Stimulated activated CD4-positive, alpha-beta T cell treated with anti-CD3 and anti-CD28 coated beads, Interleukin-12 subunit alpha, Interleukin-12 subunit beta, amount 100 ng/mL, for 24 hours (primary cell): ENCODE results near the gene COX4I2.

Experiments used
- DNase-seq, 2 experiments: peaks; one replicate each; pipeline ENCODE4 v3.0.0-alpha.2; 2020; ENCODE audit warnings: low read depth in 2 of 2

COX4I2 gene

DNA sequence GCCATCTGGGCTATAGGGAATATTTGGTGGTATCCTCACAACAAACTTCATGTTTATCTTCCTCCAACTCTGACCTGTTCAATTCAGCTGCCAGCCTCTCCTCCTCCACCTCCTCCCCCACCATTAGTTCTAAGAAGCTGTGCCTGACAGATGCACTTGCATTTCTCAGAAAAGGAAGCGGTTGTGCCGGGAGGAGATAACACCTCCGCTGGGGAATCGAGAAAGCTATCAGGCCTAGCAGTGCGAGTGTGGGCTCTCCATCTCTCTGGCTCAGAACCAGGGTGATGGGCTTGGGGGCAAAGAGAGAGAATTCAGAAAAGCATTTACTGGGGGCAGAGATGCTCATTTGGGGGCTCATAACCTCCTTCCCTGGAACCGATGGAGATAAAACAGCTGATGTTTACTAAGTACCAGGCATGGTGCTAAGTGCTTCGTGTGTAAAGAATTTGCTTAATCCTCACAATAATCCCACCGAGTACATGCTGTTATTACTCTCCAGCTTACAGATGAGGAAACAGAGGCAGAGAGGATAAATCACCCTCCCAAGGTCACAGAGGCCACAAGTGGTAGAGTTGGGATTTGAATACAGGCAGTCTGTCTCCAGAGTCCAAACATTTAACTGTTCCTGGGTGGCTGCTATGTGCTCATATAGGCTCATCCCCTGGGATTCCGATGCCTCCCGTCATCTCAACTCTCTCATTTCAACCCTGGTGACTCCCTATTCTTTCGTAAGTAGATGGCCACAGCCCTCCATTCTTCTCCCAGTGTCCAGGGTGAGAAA lies 38.3 kb downstream of the COX4I2 start:
- peak; percentile 33 to 51 for DNase-seq

DNA sequence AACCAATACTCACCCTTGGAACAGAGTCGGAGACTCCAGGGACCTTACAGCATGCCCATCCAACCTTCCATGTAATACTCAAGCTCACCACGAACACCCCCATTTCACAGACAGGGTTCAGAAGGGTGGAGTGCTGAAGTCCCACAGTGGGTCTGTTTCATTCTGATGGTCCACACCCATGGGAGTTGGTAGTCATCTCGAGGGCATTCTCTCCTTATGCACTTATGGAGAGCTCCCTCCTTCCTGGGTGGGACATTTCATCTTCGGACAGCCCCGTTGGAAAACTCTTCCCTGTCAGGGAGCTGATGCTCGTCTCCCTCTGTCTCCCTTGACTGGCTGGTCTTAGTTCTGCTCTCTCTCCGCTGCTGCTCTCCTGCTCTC lies 38.9 kb downstream of the COX4I2 start:
- DNase-seq = no peak

DNA sequence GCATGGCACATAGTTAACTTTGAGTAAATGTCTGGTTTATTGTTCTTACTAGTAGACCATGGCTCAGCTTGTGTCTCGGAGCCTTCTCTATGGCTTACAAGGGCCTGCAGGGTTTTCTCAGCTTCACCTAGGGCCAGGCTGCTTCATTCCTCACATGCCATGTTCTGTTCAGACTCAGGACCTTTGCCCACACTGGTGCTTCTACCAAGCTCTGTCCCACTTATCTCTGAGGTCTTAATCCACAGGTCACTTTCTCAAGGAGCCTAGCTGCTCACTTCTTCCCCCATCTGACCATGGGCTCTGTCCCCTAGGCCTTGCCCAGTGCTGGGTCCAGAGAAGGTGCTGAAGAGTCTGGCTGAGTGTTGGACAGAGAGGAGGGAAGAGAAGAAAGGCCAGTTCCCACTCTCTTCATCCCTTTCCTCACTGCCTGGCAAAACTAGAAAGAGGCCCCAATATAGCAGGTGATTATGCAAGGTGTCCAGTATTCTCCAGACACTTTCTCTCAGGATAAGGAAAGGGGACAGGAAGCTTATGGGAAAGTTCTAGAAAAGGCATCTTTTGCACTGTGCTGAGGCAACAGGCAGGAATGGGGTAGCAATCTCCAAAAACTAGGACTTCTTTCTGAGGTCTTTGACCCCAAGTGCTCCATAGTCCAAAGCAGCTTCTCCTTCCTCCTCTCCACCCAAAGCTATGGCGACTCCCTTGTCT lies 40.0 kb downstream of the COX4I2 start:
- DNase-seq = no peak

DNA sequence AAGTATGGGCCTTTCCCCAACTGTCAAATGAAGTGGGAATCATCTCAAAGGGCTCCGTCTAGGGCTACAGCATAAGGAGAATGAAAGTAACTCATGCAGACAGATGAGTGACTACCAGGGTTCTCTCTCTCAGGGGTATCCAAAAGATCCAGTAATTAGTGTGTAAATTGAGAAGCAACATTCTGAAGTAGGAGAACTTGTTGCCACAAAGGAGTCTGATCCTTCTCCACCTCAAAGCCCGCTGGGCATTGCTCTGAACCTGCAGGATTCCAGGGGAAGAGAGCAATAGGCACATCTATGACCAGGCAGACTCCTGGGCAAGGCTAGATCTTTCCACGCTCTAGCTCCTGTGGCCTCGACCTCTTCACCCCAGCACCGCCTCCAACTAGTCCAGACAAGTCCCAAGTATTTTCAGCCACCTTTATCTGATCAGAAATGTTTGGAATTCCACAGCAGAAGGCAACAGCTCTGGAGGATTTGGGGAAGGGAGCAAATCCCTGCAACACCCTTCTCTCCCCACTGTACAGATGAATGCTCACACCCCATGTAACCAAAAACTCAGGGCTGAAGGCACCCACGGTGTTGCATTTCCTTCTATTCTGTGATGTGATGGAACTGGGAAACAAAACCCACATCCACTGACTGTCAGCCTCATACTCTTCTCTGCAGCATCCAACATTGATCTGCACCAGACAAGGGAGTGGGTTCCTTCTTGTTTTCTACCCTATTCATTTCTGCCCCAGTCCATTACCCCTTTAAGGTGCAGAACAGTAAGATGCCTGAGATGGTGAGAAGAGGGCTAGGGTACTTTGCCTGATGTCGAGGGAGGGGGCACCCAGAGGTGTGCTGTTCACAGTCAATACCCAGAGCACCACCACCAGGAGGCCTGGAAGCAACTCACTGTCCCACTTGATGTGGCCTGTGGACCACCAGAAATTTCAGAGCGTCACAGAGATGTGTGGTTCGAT lies 41.0 kb downstream of the COX4I2 start:
- DNase-seq = no peak

GRCh38 chr20:31679357-31680285 lies 41.9 kb downstream of the COX4I2 start:
- DNase-seq = no peak

DNA sequence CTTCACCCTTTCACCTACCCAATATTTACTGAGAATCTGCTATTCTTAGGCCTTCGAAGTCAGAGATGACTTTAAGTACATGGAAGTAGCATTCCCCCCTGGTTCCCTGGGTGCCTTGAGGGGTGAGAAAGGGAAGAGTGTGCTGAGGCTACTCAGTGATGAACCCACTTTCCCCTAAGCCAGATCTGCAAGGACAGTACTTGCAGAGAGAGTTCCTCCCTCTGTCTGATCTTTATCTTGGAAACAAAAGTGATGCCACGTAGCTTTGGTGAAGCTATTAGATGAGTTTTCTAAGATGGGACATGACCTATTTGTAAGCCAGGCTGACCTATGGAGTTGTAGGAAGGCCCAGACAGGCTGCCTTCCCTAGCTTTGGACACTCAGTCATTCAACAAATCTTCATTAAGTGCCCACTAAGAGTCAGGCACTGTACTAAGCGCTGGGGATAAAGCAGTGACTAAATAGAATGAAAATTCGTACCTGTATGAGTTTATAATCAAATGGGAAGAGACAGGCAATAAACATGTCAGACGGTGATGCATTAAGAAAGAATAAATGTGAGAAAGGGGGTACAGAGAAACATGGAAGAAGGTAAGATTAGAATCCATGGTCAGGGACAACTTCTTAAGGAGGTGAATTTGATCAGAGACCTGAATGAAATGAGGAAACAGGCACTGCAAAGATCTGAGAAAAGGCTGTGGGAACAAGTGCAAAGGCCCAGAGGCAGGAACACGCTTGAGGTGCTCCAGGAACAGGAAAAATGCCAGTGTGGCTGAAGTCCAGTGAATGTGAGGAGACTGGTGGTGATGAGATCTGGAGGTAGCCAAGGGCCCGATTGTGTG lies 42.8 kb downstream of the COX4I2 start:
- DNase-seq = no peak

- no peak for DNase-seq
Observed at GRCh38 chr20:31681128-31681727, 43.5 kb downstream of the COX4I2 start.

DNA sequence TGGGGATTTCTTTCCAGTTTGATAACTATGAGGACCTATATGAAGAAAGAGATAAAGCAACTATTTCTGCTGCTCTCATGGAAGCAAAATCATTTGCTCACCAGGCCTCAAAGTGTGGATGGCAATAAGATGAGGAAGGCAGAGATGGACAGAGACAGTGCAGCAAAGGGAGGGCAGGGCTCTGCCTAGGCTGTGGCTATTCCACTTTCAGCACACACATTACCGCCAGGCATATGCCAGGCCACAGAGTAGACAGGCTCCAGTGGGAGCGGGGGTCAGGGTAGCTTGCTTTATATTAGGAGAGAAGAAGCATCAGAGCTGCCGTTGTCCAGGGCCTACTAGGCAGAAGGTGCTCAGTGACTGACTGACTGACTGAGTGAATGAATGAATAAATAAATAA lies 44.1 kb downstream of the COX4I2 start:
- no peak for DNase-seq

GRCh38 chr20:31682352-31682751 lies 44.6 kb downstream of the COX4I2 start:
- no peak for DNase-seq

DNA sequence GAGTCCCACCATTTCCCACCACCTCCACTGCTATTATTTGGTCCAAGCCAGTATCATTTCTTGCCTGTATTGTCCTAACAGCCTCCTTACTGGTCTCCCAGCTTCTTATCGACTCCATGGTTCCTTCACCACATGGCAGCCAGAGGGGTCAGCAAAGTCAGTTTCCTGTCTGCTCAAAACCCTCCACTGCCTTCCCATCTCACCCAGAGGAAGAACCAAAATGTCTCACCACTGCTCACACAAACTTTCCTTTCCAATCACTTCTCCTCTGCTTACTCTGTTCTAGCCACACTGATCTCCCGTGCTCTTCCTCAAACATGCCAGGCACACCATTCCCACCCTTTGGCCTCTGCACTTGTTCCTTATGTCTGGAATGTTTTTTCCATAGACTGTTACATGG lies 45.2 kb downstream of the COX4I2 start:
- no peak for DNase-seq

DNA sequence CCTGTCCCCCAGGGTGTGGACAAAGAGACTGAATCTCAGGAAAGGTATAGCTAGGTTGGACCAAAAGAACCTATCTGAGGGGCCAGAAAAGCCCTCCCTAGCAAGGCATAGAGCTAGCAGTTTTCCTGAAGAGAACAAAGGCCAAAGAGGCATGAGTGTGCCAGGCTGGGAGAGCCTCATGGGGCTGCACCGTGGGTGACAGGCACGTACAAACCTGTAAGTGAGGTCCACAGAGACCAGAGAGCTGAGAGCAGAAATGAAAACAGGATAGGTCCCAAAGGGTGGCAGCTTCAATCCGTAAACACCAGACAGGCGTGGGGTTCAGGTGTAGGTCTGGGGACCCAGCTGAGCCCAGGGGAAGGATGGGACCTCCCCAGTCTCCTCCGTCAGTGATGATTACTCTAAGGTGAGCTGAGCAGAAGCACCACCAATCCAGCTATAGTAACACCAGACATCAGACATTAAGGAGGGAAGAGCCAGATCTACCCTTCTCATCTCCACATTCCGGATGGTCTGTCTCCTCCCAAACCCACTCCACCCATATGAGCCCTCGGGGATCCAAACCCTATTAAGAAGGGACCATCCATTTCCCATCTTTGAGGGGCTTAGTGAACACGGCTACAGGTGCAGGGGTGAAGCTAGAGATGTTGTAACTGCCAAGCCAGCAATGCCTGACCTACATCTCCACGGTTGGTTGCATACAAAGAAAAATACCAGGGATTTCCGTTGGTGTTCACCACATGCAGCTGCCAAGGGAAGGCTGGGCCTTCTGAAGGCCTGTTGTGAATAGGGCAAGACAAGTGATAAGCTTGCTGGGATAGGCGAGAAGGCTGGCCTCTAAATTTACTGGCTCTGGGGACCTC lies 46.7 kb downstream of the COX4I2 start:
- no peak for DNase-seq

- DNase-seq = no peak
Observed at GRCh38 chr20:31685853-31686643, 48.3 kb downstream of the COX4I2 start.

DNA sequence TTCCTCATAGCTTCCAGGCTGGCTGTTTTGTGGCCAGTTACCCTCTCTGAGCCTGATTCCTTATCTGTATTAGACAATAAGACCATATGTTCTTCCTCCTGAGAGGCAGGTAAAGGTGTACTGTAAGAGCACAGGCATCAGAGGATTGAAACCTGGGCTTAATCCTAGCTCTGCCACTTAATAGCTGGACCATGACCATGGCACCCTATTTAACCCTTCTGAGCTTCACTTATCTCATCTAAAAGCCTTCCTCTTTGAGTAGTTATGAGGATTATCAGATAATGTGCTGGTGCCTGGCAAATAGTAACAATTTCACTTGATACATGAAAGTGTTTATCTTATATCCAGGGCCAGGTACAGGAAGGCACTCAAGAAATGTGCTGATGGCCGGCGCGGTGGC lies 50.1 kb downstream of the COX4I2 start:
- DNase-seq = no peak

- DNase-seq = no peak
Observed at GRCh38 chr20:31689141-31689540, 51.4 kb downstream of the COX4I2 start.

DNA sequence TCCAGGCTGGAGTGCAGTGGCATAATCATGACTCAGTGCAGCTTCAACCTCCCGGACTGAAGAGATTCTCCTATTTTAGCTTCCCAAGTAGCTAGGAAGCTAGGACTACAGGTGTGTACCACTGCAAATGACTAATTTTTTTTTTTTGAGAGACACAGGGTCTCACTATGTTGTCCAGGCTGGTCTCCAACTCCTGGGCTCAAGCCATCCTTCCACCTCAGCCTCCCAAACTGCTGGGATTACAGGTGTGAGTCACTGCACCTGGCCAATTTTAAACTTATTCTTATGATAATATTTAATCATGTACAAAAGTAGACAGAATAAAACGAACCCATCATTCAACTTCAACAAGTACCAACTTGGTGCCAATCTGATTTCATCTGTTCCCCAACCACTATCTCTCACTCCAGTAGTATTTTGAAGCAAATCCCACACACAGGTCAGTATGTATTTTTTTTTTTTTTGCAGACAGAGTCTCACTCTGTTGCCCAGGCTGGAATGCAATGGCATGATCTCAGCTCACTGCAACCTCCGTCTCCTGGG lies 52.5 kb downstream of the COX4I2 start:
- DNase-seq = no peak

- DNase-seq = no peak
Observed at GRCh38 chr20:31691646-31692275, 54.0 kb downstream of the COX4I2 start.

DNA sequence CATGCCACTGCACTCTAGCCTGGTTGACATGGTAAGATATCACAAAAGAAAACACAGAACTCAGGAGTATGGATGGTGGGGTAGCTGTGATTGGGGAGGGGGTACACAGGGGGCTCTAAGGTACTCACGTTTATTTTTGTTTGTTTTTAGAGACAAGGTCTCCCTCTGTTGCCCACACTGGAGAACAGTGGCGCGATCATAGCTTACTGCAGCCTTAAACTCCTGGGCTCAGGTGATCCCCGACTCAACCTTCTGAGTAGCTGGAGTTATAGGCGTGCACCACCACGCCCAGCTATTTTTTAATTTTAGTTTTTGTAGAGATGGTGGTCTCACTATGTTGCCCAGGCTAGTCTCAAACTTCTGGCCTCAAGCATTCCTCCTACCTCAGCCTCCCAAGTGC lies 55.7 kb downstream of the COX4I2 start:
- DNase-seq = no peak
